Stimulated activated CD4-positive, alpha-beta T cell treated with anti-CD3 and anti-CD28 coated beads, Interleukin-12 subunit alpha, Interleukin-12 subunit beta, amount 100 ng/mL, for 48 hours (primary cell): ENCODE measurements around the gene MSI2.

ENCODE experiments used
- DNase-seq, 3 donors: peaks; one replicate each; pipeline ENCODE4 v3.0.0-alpha.2; 2020; ENCODE audit warnings: low read depth in 2 of 3, low spot score in 1 of 3

The MSI2 gene

GRCh38 chr17:57245786-57246185, 10.5 kb upstream of the MSI2 start:
- DNase-seq = no peak

- DNase-seq = no peak
These were observed 10.1 kb upstream of the MSI2 start for GRCh38 chr17:57246257-57246656.

- DNase-seq = no peak
These were observed 9.1 kb upstream of the MSI2 start for GRCh38 chr17:57247261-57247660.

GRCh38 chr17:57247913-57248312, 8.4 kb upstream of the MSI2 start:
- no peak for DNase-seq

- no peak for DNase-seq
These were observed 6.8 kb upstream of the MSI2 start for GRCh38 chr17:57249520-57249919.

- no peak for DNase-seq
These were observed 5.0 kb upstream of the MSI2 start for GRCh38 chr17:57251211-57251787.

GRCh38 chr17:57253362-57254065, 2.8 kb upstream of the MSI2 start:
- DNase-seq = no peak

GRCh38 chr17:57255182-57255775, 1.0 kb upstream of the MSI2 start:
- DNase-seq = no peak

- no peak for DNase-seq
These were observed 387 bp downstream of the MSI2 start for GRCh38 chr17:57256708-57257112.

- DNase-seq = no peak
These were observed 1.0 kb downstream of the MSI2 start for GRCh38 chr17:57257195-57257894.

GRCh38 chr17:57257895-57258851, 1.9 kb downstream of the MSI2 start:
- no peak for DNase-seq

GRCh38 chr17:57259306-57259705, 3.0 kb downstream of the MSI2 start:
- DNase-seq = no peak

GRCh38 chr17:57259817-57260216, 3.5 kb downstream of the MSI2 start:
- no peak for DNase-seq

- DNase-seq = no peak
These were observed 4.2 kb downstream of the MSI2 start for GRCh38 chr17:57260325-57261083.

GRCh38 chr17:57261084-57261461, 4.8 kb downstream of the MSI2 start:
- DNase-seq = no peak

GRCh38 chr17:57262557-57262956, 6.2 kb downstream of the MSI2 start:
- DNase-seq = no peak

- no peak for DNase-seq
These were observed 7.9 kb downstream of the MSI2 start for GRCh38 chr17:57264250-57264649.

GRCh38 chr17:57264776-57265175, 8.5 kb downstream of the MSI2 start:
- DNase-seq = no peak

GRCh38 chr17:57266902-57267311, 10.6 kb downstream of the MSI2 start:
- no peak for DNase-seq

- DNase-seq = no peak
These were observed 11.9 kb downstream of the MSI2 start for GRCh38 chr17:57268181-57268580.
